ENCODE measurements around the gene PLCH1.

GRCh38 chr3:155465664-155466063, 279.2 kb downstream of the PLCH1 start:
- TF ChIP-seq CTCF (optimal IDR thresholded peaks at IDR 0.05 in 1 of 3, IDR thresholded peaks at IDR 0.05 in 1 of 3, conservative IDR thresholded peaks at IDR 0.05 in 1 of 3; ENCODE audit: extremely low read depth in 1 of 3, insufficient read depth in 2 of 3, low read length in 3 of 3) (no peak), EZH2 (IDR thresholded peaks at IDR 0.05; ENCODE audit: low read length) (no peak)
